ENCODE data around the gene ACADSB.

Gene ACADSB

GRCh38 chr10:123103944-123104343 lies 95.1 kb downstream of the ACADSB start:
- no peak for DNase-seq

Measured in stimulated activated CD4-positive, alpha-beta T cell treated with anti-CD3 and anti-CD28 coated beads, Interleukin-12 subunit alpha, Interleukin-12 subunit beta, amount 100 ng/mL, for 4 hours (primary cell).